Fibroblast of the conjunctiva (primary cell): ENCODE measurements around the gene MKLN1.

Experiments used
- DNase-seq: peaks from one replicate; pipeline ENCODE4 v3.0.0-alpha.2; 2010; ENCODE audit warnings: low read depth

The MKLN1 gene

GRCh38 chr7:131466735-131467365 lies 139.2 kb downstream of the MKLN1 start:
- DNase-seq: no peak

DNA sequence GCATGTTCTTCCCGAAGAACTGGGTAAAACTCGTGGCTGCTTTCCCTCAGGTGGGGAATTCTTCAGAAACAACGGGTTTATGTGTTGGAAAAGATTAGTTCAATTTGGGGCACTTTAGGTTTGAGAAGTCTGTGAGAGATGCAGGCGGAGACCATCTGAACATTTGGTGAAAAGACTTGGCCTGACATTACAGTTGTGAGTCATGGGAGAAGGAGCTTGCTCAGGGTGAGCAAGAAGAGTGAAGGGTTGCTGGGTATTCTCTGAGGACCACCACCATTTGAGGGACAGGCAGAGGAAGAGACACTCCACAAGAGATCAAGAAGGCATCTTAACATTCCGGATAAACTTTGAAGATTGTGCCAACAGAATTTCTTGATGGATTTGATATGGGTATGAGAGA lies 140.1 kb downstream of the MKLN1 start:
- no peak for DNase-seq

DNA sequence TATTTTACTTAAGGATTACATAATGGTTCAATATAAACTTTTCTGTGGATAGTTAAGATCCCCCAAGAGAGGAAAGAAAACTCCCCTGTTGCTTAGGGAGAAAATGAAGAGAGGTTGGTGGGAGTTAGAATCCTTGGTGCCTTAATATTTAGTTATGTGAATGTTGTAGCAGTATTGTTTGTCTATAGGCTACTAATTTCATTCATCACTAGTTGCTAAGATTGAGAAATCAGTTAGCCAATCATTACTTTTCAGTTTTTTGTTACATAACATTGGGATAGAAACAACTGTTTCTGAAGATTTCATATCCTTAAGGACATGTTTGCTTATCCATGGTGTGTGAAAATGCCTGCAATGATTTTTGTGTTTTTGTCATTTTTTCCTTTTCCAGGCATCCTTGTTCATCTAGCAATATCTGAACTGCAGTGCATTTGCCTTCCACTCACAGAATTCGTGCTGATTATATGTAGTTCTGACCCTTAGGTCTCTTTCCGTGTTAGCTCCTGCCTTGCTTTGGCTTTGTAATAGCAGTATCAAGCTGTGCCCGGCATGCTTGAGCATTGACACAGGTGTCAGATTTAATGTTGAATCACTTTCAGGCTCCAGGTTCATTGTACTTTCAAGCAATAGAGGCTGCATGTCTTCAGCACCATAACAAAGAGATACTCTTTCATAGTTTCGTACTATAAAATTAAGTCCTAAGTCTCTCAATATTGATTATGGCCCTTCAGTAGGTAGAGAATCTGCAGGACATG lies 143.8 kb downstream of the MKLN1 start:
- DNase-seq: no peak

DNA sequence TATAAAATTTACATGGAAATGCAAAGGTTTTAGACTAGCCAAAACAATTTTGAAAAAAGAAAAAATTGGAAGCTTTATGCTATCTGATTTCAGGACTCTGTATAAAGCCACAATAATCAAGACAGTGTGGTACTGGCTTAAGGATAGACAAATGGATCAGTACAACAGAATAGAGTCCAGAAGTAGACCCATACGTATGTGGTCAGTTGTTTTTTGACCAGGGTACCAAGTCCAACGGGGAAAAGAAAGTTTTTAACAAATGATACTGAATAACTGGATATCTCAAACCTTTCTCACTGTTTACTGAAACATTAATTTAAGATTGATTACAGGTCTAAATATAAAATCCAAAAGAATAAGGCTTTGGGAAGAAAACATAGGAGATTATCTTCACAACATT lies 149.1 kb downstream of the MKLN1 start:
- no peak for DNase-seq

DNA sequence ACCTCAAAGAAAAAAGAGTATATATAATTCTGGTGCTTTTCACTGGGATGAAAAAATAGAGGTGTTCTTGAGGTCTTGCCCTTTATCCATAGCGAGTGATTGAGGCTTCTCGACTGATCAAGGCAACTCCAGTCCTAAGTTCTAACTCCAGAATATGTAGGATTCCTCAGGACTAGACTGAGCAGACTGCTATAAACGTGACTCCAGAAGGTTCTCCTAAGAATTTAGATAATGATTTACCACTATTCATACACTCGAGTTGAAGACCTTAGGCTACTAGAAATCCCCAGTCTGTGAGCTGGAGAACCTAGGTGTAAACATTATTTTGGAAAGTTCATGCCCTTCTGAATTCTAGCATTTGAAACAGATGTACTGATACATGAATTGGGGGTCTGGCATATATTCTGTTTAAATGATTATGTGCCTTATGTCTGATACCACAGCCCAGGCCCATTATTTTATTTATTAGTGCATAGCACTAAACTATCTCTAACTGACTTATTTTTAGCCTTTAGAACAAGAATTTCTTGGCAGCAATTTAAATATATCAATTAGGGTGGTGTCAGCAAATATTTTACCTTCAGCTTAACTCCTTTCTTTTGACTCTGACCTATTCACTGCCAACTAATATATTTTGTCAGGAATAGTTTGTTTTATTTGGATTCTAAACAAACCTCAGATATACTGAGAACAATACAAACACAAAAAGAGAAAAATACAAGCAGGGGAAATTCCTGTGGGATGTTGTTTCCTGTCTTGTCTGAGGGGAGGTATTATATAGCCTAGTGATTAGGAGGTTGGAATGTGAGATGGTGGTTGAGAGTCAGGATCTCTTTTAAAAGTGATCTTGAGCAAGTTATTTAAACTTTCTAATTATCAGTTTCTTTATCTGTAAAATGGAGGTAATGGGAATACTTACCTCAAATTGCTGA lies 153.0 kb downstream of the MKLN1 start:
- no peak for DNase-seq

- DNase-seq: no peak
Observed at GRCh38 chr7:131482800-131483199, 155.1 kb downstream of the MKLN1 start.

GRCh38 chr7:131483586-131483985 lies 155.9 kb downstream of the MKLN1 start:
- no peak for DNase-seq

GRCh38 chr7:131486346-131486745 lies 158.7 kb downstream of the MKLN1 start:
- no peak for DNase-seq

- DNase-seq: no peak
Observed at GRCh38 chr7:131487217-131487616, 159.5 kb downstream of the MKLN1 start.

GRCh38 chr7:131488361-131488760 lies 160.7 kb downstream of the MKLN1 start:
- DNase-seq: no peak

DNA sequence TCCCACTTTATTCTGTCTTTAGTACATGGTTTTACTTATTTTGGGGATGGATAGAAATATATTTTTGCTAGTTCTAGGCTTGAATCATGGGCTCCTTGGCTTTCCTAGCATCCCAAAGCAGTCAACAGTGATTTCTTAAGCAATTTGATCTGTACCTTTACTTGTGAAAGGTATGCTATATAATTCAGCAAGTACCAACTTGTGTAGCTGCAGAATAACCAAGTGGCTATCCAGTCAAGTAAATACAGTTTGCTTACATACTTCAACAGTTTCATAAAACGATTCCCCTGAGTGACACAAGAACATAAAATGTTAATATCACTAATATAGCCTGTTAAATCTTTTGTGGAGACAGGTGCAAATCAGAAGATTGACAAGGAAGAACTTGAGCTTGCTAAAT lies 161.5 kb downstream of the MKLN1 start:
- no peak for DNase-seq

GRCh38 chr7:131489881-131490280 lies 162.2 kb downstream of the MKLN1 start:
- DNase-seq: no peak

- no peak for DNase-seq
Observed at GRCh38 chr7:131493081-131493480, 165.4 kb downstream of the MKLN1 start.

DNA sequence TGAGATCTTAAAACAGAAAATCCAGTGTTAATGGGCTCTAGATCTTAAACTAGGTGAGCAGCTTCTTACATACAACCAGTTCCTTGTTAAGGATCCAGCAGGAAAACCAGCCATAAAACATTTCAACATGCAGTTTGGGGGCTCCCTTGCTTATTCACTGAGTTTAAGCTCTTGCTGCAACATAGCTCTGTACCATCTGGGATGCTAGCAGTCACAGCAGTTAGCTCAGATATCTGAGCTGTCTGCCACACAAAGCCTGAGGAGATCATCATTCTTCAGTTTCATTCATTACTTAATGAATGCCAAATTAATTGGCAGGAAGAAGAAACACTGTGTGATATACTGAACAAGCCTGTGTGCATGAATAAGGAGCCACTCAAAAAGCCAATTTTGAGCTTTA lies 165.9 kb downstream of the MKLN1 start:
- no peak for DNase-seq

- DNase-seq: no peak
Observed at GRCh38 chr7:131494182-131494581, 166.5 kb downstream of the MKLN1 start.

- DNase-seq: no peak
Observed at GRCh38 chr7:131495669-131496498, 168.2 kb downstream of the MKLN1 start.

- no peak for DNase-seq
Observed at GRCh38 chr7:131497454-131497853, 169.8 kb downstream of the MKLN1 start.

DNA sequence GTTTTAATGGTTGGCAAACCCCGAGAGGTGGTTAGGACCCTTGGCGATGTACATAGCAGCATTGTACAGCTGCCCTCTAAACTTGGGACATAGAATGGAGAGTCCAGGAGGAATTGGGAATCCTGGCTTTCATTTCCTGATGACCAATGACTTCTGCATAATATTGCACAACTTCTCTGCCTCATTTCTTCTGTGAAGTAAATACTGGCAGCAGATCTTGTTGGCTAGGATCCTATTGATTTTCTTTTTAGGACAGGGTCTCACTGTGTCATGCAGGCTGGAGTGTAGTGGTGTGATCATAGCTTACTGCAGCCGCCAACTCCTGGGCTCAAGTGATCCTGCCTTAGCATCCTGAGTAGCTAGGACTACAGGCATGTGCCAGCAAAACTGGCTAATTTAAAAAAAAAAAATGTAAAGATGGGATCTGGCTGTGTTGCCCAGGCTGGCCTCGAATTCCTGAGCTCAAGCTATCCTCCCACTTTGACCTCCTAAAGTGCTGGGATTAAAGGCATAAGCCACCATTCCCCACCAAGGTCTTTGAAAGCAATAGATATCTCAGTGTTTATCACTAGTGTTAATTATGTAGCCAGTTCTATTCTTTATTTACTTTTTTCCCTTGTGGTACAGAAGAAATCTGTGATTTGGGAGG lies 170.7 kb downstream of the MKLN1 start:
- DNase-seq: peak; percentile 8

- DNase-seq: no peak
Observed at GRCh38 chr7:131499801-131500200, 172.1 kb downstream of the MKLN1 start.

- no peak for DNase-seq
Observed at GRCh38 chr7:131500357-131500756, 172.7 kb downstream of the MKLN1 start.

GRCh38 chr7:131501422-131501821 lies 173.7 kb downstream of the MKLN1 start:
- no peak for DNase-seq
